ENCODE data around the gene CDKN3.
"Not testable (repeated sequence)": the region's sequence is repeated elsewhere in the genome, so short reads cannot be mapped to it uniquely, and the experiment has no call there.

Gene CDKN3

DNA sequence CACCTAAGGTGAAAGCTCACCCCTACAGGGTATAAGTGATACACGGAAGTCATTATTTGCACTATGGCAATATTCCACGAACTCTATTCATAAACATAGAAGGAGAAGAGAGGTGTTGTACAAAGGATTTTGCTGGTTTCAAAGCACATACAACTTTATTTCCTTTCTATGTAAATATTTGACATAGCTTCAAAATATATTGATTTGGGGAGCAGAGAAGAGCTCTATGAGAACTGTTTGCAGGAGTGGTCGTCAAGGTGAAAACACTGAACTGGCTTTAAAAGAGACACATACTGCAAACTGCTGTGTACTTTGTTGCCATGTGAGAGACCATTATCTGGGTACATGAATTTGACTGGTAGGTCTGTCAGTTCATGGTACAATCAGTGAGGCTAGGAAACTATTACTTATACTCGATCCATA, 27.7 kb downstream of the CDKN3 start:
- no peak for DNase-seq (ENCODE audit: low read depth)

DNA sequence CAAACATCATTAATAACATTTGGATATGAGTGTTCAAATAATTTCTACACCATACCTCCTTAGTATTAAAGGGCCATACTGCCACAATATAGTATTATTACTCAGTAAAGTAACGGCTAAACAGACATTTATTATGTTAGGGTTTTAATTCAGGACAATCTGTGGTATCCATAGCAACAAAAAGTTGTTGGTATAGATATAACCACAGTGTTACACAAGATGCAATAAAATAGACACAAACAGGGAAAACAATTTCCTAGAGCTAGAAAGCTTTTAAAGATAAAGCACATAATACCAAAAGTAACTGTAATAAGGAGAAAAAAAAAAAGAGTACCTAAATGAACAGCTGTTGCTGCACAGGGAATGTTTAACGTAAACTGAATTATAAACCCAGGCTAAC, 28.3 kb downstream of the CDKN3 start:
- DNase-seq (ENCODE audit: low read depth) = no peak

DNA sequence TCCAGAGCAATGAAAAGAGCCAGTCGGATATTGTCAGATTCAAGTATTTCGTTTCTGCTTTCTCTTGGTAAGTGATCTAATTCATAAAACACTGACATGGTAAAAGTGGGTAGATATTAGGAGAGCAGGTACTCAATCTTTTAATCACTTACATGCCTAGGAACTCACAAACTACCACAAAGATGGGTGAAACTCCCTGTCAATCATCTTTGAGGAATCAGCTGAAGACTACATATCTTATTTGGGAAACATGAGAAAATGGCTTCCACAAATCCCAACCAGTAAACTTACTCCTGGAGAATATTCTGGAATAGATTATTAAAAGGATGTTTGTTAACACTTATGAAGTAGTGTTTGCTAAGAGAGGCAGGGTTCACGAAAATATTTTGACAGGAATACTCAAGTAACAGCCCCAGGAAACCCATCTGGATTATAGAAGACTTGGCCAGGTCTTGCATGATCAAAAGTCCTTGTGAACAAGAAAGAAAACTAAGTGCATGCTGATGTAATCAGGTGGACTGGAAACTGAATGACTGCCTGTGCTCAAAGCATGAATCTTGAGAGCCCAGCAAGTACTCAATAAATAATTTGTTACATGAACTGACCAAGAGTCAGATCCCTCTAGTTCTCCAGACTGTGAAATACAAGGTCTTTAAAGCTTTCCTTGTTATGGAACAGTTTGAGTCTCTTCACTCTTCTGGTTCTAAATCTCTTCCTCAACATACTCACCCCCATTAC, 28.9 kb downstream of the CDKN3 start:
- no peak for DNase-seq (ENCODE audit: low read depth)

DNA sequence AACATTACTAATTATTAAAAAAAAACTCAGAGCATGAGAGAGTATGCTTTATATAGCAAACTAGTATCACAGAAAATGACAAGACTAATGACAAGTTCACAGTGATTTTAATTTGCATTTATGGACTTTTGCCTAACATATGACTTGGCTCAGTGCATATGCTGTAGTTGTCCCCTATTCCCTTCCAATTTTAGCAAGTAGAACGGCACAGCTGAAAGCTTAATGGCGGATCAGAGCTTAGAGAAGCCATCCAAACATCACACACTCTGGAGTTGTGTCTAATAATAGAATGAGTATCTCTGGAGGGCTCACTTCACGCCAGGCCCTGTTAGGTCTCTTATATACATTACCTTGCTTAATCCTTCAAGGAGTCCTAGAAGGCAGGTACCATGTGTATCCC, 31.1 kb downstream of the CDKN3 start:
- DNase-seq (ENCODE audit: low read depth) = no peak

DNA sequence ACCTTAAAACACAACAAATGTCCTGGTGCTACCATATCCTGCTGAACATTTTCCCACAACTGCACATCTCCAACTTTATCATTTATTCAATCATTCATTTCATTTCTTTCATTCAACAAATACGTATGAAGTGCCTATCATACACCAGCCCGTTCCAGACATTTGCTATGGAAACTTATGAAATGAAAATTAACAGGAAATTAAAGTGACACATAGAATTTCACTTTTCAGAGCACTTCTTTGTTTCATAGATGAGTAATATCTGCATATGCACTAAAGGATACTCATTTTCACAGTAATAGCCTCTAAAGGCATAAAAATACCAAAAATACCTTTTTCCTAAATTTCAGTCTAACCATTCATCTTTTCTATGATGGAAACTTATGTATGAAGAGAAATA, 31.7 kb downstream of the CDKN3 start:
- DNase-seq (ENCODE audit: low read depth) = no peak

DNA sequence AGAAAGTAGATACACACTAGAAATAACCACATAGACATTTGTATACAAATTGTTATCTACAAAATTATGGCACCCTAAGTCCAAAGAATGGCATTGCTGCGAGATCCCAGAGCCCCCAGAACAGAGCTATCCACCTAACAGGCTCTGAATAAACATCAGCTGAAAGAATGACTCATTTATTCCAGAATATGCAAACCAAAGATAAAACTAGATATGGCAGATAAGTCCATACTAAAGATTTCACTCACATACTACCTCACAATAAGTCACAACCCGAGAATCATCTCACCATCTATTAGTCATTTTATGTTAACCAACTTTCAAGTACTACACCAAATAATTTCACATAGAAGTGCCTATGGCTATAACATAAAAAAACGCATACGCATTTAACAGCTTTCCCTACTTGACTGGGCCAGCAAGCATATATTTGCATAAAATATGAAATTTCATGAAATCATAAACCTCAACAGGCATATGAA, 38.7 kb downstream of the CDKN3 start:
- no peak for DNase-seq (ENCODE audit: low read depth)

DNA sequence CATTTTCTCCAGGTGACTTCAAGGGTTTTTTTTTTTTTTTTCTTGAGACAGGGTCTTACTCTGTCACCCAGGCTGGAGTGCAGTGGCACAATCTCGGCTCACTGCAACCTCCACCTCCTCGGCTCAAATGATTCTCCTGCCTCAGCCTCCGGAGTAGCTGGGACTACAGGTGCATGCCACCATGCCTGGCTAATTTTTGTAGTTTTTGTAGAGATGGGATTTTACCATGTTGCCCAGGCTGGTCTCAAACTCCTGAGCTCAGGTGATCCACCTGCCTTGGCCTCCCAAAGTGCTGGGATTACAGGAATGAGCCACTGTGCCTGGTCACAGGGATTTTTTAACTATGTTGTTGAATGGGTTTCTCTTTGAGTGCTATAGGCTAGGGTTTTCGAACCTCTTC, 41.1 kb downstream of the CDKN3 start:
- not testable (repeated sequence) for DNase-seq (ENCODE audit: low read depth)

DNA sequence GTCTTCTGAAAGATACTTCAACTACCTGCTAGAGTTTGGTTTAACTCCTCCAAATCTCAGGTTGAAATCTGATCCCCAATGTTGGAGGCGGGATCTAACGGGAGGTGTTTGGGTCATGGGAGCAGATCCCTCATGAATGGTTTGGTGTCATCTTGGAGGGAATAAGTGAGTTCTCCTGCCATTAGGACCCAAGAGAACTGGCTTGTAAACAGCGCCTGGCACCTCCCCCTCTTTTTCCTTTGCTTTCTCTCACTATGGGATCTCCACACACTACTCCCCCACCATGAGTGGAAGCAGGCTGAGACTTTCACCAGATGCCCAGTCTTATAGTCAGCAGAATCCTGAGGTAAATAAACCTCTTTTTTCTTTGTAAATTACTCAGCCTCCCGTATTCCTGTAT, 41.9 kb downstream of the CDKN3 start:
- DNase-seq (ENCODE audit: low read depth) = no peak

DNA sequence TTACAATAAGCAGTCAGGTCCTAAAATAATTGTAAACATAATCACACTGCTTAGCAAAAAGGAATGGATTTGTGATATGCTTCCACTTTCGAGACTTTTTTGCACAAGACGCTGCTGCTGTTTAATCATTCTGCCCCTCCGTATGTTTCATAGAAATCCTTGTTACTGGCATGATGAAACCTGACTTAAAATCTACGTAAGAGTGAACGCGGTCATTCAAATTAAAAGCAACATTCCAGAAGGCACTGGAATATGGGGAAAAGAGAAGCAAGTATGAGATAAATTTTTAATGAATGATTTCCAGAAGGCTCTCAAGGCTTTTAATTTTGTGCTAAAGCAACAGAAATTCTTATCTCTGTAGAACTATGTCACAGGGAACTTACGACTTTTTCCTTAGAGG, 43.2 kb downstream of the CDKN3 start:
- DNase-seq (ENCODE audit: low read depth) = no peak

DNA sequence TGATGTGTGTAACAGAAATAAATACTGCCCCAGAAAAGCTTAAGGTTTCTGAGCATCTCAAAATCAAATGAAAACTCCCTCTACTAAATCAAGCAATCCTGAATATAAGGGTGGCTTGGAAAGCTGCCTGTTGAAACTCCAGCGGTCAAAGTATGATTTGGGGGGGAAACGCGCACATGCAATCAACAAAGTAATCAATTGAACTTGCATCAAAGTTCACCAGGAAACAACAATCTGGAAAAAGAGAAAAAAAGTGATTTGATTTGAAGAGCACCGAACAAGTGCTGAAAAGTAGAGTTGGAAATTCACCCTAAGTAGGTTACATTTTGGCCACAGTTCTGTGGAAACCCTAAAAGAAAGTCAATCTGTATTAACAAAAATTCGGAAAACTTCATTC, 43.7 kb downstream of the CDKN3 start:
- no peak for DNase-seq (ENCODE audit: low read depth)

DNA sequence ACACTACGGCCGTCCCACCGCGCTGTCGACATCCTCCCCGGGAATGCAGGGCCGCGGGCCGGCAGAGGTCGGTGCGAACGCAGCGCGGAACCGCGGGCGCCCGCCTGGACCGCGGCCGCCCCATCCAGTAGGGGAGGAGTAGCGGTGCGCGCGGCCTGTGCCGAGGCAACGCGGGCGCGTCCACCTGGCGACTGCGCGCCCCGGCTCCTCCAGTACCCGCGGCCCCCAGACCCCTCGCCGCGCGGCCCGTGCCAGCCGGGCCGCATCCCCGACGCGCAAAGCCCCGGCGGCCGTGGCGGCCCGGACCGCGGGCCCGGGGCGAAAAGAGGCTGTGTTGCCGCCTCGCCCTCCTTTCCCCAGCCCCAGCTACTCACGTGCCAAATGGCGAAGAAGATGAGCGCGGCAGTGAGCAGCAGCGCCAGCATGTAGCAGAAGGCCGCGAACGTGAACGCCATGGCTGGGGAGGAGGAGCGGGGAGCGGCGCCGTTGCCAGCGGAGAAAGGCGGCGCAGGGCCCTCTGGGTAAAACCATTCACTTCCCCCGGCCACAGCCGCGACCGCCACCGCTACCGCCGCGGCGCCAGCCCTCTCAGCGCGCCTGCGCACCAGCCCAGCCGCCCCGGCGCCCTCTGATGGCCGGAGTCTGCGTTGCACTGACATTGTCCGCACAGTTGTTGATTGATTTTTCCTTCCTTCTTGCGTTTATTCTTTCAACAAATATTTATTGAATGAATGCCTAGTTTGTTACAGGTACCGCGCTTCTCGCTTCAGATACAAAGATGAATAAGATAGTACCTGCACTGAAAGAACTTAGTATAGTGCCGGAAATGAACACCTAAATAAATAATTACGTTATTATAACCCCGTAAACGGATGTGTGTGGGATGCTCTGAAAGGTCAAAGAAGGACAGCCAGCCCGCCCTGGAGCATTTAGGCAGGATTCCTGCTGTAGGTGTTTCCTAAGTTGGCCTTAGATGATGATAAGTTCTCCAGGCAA, 44.4 kb downstream of the CDKN3 start, which contains the start of gene CNIH1:
CNIH1 (minus strand) TSS at position 502 of the 996 bp plus-strand sequence; CDS start at position 455, 47 bp downstream.
- peak; percentile 92 for DNase-seq (ENCODE audit: low read depth)

DNA sequence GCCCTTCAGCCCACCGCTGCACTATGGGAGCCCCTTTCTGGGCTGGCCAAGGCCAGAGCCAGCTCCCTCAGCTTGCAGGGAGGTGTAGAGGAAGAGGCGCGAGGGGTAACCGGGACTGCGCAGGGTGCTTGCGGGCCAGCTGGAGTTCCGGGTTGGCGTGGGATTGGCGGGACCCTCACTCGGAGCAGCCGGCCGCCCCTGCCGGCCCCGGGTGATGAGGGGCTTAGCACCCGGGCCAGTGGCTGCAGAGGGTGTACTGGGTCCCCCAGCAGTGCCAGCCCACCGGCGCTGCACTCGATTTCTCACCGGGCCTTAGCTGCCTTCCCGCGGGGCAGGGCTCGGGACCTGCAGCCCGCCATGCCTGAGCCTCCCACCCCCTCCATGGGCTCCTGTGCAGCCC, 46.2 kb downstream of the CDKN3 start:
- not testable (repeated sequence) for DNase-seq (ENCODE audit: low read depth)

DNA sequence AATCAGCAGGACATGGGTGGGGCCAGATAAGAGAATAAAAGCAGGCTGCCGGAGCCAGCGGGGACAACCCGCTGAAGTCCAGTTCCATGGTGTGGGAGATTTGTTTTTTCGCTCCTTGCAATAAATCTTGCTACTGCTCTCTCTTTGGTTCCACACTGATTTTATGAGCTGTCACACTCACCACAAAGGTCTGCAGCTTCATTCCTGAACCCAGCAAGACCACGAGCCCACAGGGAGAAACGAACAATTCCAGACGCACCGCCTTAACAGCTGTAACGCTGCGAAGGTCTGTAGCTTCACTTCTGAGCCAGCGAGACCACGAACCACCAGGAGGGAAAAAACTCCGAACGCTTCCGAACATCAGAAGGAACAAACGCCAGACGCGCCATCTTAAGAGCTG, 47.2 kb downstream of the CDKN3 start:
- no peak for DNase-seq (ENCODE audit: low read depth)

DNA sequence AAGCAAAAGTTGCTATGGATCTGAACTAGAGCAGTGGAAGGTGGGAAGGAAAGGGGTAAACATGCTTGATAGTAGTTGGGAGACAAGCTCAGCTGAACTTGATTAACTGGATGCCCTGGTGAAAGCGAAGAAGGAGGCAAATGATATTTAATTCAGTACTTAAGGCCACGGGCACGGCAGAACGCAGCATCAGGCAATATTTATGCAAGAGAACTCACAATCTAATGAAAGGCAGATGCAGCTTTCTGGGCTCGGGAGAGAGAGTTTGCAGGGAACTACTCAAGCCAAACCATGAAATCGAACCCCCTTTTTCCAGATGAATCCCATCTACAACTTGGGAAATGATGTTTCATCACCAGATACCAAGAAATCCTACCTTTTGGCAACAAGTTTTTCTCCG, 47.9 kb downstream of the CDKN3 start:
- no peak for DNase-seq (ENCODE audit: low read depth)

DNA sequence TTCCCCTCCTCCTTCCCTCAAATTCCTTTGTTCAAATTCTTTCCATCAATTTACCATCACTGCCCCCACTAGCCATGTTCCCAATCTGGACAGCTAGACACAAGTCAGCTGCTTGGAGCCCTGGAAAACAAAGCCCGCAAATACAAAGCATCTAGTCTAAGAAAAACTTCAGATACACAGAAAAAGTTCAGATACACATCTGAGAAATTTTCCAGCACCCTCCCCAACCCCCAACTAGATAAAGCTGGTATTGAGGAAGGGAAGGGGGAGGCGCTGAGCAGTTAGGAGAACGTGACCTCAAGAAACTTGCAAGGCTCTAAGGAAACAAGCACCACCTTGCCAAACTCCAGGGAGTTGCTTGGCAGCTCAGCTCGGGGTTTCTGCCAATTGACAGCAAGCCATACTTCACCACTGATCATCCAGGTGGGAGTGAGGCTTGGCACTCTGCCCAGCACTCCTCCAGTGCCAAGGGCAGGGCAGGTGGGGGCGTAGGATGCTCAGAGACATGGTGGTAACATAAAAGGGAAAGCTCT, 49.4 kb downstream of the CDKN3 start:
- DNase-seq (ENCODE audit: low read depth) = no peak

DNA sequence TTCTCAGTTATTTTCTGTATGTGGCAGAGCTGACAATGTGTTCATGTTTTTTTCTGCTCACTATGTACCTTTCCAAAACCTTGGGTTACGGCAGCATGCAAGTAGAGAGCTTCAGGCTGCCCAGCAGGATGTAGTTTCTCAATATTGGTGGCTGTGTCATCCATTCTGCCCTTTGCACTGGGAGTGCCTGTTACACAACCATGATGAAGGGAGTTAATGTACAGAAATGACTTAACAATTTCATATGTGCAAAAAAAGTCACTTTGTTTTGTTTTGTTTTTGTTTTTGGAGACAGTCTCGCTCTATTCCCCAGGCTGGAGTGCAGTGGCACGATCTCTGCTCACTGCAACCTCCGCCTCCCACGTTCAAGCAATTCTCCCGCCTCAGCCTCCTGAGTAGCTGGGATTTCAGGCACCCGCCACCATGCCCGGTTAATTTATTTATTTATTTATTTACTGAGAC, 50.5 kb downstream of the CDKN3 start:
- DNase-seq (ENCODE audit: low read depth) = no peak

DNA sequence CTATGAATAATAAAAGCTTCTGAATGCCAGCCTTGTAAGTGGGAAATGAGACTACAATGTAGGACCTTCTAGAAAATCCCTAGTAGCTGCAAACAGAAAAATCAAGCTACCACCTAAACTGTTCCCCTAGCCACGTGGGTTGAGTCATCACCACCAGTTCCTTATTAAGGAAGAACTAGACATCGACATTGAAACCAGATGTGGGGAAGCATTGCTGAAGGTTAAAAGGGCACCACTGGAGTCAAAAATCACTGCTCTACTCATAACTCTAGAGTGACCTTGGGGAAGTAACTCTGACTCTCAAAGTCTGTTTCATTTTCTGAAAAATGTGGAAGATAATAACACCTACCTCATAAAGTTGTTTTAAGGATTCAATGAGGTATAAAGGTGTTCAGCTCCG, 53.7 kb downstream of the CDKN3 start:
- DNase-seq (ENCODE audit: low read depth) = no peak

DNA sequence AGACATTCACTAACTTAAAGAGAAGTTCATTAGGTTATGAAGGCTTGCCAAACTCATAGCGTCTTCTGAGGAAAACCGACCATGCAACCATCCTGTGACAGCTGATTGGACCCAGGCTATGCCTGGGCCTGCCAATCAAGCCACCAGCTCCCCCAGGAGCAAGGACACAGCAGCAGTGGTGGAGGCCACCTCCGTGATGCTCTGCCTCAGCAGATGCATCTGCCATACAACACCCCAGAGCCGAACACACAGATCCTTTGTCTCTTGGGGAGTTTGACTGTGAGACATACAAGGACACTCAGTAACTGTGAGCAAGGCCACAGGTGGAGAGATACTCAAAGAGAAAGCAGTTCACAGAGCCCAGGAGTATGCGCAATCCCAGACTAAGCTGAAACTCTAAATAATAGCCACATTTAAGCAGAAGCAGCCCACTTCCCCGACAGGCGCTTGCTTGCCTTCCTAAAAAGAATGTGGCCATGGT, 54.4 kb downstream of the CDKN3 start:
- DNase-seq (ENCODE audit: low read depth) = no peak

DNA sequence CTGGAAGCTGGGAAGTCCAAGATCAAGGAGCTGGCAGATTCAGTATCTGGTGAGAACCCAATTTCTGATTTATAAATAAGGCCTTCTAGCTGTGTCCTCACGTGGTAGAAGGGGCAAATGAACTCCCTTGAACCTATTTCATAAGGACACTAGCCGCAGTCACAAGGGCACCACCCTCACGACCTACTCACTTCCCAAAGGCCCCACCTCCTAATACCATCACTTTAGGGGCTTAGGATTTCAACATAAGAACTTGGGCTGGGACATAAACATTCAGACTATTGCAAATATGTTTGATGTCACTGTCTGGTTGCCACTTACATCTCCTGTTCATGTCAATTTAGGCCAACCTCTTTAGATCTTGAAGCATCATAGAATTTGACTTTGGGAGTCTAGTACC, 55.2 kb downstream of the CDKN3 start:
- no peak for DNase-seq (ENCODE audit: low read depth)

DNA sequence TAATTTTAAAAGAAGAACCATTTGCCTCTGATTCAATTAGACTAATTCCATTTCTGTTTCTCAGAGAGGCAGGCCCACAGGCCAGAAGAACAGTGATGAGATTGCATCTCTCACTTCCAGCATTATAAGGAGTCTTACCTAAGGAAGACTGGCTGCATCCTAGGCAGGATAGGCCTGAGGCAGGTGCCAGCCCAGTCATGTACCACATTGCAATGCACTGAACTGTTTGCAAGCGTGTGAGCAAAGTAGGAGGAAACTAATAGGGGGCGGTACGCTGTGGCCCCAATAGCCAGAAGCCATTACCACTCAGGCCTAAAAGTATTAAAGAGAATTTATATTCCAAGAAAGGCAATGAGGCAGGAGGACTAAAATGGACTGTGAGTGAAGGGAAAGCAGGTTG, 56.4 kb downstream of the CDKN3 start:
- DNase-seq (ENCODE audit: low read depth) = no peak

DNA sequence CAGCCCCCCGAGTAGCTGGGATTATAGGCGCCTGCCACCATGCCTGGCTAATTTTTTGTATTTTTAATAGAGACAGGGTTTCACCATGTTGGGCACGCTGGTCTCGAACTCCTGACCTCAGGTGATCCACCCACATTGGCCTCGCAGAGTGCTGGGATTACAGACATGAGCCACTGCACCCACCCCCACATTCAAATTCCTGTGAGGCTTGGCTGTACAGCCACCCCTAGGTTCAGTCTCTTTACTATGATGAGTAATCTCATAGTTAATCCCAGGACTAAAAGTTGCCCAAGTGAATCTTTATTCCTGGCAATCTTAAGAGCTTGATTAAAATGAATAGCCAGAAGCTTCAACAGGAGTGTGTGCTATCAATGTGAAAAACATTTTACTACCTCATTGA, 57.2 kb downstream of the CDKN3 start:
- DNase-seq (ENCODE audit: low read depth) = not testable (repeated sequence)

DNA sequence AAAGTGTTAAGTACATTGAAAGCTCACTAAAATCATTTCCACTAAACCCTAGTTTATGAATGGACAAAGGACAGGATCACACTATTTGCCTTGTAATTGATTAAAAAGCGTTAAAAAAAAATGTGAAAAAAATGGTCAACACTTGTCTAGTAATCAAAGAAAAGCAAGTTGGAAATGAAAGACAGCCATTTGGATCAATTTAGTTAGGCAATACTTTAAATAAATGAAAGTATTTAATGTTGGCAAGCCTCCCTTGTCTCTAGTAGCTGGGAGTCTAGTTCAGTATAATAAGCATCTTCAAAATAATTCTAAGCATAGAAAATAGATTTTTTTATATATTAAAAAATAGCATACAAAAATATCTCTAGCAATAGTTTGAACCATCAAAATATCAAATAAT, 58.6 kb downstream of the CDKN3 start:
- DNase-seq (ENCODE audit: low read depth) = no peak

All from activated T-cell treated with anti-CD3 and anti-CD28 coated beads for 48 hours (primary cell).